HEK293T (cell line): ENCODE results near the gene GSN.

Experiments
- CTCF ChIA-PET: fragments of 350-600 bp; formaldehyde crosslinking; extraction: SDS; loops from one replicate; lab custom pipeline; 2021; ENCODE audit warnings: antibody characterized with exemption, inconsistent platforms; lab: Yijun Ruan, JAX
- POLR2A ChIA-PET: fragments of 350-600 bp; formaldehyde crosslinking; extraction: SDS; loops from one replicate; lab custom pipeline; 2020; ENCODE audit warnings: antibody characterized with exemption, inconsistent platforms; lab: Yijun Ruan, JAX
- DNase-seq: peaks from one replicate; pipeline ENCODE4 v3.0.0; 2012; ENCODE audit warnings: mixed read lengths; ENCODE audit errors: extremely low spot score
- ARNT ChIP-seq: fragments of 450-650 bp; IDR thresholded peaks from 2 replicates; pipeline ENCODE4 v1.6.1; 2017; ENCODE audit warnings: mild to moderate bottlenecking
- BHLHE40 ChIP-seq: fragments of 450-650 bp; IDR thresholded peaks from 2 replicates; pipeline ENCODE4 v1.6.1; 2016; ENCODE audit warnings: mild to moderate bottlenecking, moderate library complexity, borderline replicate concordance
- CTBP1 ChIP-seq: fragments of 450-650 bp; IDR thresholded peaks from 2 replicates; pipeline ENCODE4 v1.6.1; 2016; ENCODE audit warnings: borderline replicate concordance
- ELF4 ChIP-seq: fragments of 450-650 bp; IDR thresholded peaks from 2 replicates; pipeline ENCODE4 v1.6.1; 2017; ENCODE audit warnings: antibody characterized with exemption
- FOXA1 ChIP-seq: fragments of 450-650 bp; IDR thresholded peaks from 2 replicates; pipeline ENCODE4 v1.6.1; 2016; ENCODE audit warnings: mild to moderate bottlenecking
- FOXK2 ChIP-seq: fragments of 450-650 bp; IDR thresholded peaks from 2 replicates; pipeline ENCODE4 v1.6.1; 2016; ENCODE audit warnings: mild to moderate bottlenecking
- FOXM1 ChIP-seq: fragments of 450-650 bp; IDR thresholded peaks from 2 replicates; pipeline ENCODE4 v1.6.1; 2017; ENCODE audit warnings: mild to moderate bottlenecking, borderline replicate concordance
- HDGF ChIP-seq: fragments of 450-650 bp; IDR thresholded peaks from 2 replicates; pipeline ENCODE4 v1.6.1; 2017; ENCODE audit warnings: antibody characterized with exemption, borderline replicate concordance
- L3MBTL2 ChIP-seq: fragments of 450-650 bp; conservative IDR thresholded peaks from 2 replicates; pipeline ENCODE4 v1.6.1; 2016; ENCODE audit warnings: mild to moderate bottlenecking
- LEF1 ChIP-seq: fragments of 450-650 bp; IDR thresholded peaks from 2 replicates; pipeline ENCODE4 v1.6.1; 2017; ENCODE audit warnings: mild to moderate bottlenecking, borderline replicate concordance
- NFRKB ChIP-seq: fragments of 450-650 bp; IDR thresholded peaks from 2 replicates; pipeline ENCODE4 v1.6.1; 2016; ENCODE audit warnings: mild to moderate bottlenecking, moderate library complexity
- SP1 ChIP-seq: fragments of 450-650 bp; IDR thresholded peaks from 2 replicates; pipeline ENCODE4 v1.6.1; 2017
- SUZ12 ChIP-seq: fragments of 450-650 bp; IDR thresholded peaks from 2 replicates; pipeline ENCODE4 v1.6.1; 2016; ENCODE audit warnings: mild to moderate bottlenecking
- TARDBP ChIP-seq: fragments of 450-650 bp; IDR thresholded peaks from 2 replicates; pipeline ENCODE4 v1.6.1; 2016
- ZNF384 ChIP-seq: fragments of 450-650 bp; IDR thresholded peaks from 2 replicates; pipeline ENCODE4 v1.6.1; 2016
- TF ChIP-seq, protein P1 (sequence below): fragments of 450-650 bp; IDR thresholded peaks from 2 replicates; pipeline ENCODE4 v1.6.1; 2016

GSN gene

DNA sequence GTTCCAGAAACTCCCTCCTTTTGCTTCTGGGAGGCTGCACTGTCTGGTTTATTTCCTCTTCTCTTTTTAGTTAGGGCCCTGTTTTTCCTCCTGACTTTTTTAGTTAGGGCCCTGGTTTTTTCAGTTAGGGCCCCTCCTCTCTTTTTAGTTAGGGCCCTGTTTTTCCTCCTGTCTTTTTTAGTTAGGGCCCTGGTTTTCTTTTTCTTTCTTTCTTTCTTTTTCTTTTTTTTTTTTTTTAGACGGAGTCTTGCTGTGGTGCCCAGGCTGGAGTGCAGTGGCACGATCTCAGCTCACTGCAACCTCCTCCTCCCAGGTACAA lies 15.1 kb downstream of the GSN start:
- TF ChIP-seq TARDBP: no peak
- TF ChIP-seq L3MBTL2: no peak
- no peak for TF ChIP-seq SP1
- no peak for TF ChIP-seq BHLHE40
- TF ChIP-seq ELF4: no peak
- TF ChIP-seq NFRKB: no peak
- no peak for TF ChIP-seq FOXM1
- TF ChIP-seq ZNF384: no peak
- TF ChIP-seq SUZ12: no peak
- TF ChIP-seq, protein P1, sequence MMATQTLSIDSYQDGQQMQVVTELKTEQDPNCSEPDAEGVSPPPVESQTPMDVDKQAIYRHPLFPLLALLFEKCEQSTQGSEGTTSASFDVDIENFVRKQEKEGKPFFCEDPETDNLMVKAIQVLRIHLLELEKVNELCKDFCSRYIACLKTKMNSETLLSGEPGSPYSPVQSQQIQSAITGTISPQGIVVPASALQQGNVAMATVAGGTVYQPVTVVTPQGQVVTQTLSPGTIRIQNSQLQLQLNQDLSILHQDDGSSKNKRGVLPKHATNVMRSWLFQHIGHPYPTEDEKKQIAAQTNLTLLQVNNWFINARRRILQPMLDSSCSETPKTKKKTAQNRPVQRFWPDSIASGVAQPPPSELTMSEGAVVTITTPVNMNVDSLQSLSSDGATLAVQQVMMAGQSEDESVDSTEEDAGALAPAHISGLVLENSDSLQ: no peak
- no peak for TF ChIP-seq FOXK2
- TF ChIP-seq CTBP1: no peak
- no peak for TF ChIP-seq LEF1
- no peak for TF ChIP-seq HDGF
- no peak for TF ChIP-seq FOXA1
- no peak for TF ChIP-seq ARNT
- no peak for DNase-seq
- POLR2A ChIA-PET: no interaction called here
- CTCF ChIA-PET: no interaction called here

DNA sequence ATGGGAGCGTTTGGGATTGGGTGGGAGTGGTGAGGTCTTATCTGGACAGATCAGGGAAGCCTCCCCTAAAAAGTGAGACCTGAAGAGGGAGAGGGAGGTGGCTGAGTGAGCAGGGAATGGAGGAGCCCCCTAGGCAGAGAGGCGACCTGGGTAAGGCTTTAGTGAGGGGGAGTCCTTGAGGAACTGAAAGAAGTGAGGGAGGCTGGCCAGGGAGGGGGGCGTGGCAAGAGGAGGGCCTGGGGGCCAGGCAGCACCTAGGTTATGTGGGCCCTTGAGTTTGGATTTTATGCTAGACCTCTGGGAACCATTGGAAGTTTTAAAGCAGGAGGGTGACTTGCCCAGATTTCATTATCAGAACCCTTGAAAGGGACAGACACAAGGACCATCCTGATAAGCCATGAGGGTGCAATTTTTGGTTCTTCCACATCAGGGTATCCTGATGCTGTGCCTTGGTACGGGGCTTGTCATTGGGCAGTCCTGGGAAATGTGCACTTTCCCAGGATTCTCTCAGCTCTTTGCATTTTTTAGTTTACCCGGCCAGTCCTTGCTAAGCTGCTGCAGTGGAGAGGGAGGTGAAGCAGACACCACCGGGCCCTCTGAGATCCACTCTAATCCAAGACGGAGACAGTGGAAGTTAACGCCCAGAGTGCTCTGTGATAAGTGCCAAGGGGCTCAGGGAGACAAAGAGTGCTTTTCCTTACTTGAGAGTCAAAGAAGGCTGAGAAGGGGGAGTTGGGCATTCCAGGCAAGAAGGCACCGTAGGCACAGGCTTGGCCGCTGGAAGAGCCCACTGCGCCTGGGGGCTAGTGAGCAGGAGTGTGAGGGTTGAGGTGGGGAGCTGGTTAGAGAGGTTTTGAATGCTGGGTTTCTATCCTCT lies 16.1 kb downstream of the GSN start:
- ChIA-PET POLR2A (no interaction called here), CTCF (no interaction called here)
- TF ChIP-seq ELF4 (no peak), SUZ12 (no peak), L3MBTL2 (no peak), FOXK2 (no peak), BHLHE40 (no peak), ZNF384 (no peak), NFRKB (no peak), LEF1 (no peak)
- TF ChIP-seq, protein P1: no peak
- DNase-seq: no peak

DNA sequence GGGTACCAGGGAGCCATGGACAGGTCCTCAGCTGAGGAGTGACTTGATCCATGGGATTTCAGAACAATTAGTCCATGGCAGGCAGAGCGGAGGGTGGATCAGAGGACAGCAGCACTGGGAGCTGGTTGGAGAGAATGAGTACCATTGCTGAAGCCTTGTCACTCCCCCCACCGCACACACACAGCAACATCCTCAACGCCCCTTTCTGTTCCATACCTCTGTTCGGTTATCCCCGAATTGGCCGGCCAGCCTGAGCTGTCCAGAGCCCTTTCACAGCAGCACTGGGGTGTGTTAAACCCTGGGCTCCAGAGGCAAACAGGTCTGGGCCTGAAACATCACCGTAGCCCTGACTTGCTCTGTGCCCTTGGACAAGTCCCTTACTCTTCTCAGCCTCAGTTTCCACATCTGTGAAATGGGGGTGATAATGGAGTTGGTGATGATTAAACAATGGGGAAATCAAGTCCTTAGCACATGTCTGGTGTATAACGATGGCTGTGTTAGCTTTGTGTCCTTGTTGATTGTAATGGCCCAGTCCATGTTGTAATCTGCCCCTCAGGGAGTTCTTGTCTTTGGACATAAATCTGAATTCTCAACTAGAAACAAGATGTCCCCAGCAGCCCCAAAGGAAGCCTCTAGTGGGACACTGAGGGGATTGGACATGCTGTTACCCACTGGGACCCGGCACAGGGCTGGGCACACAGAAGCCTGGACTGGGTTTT lies 16.9 kb downstream of the GSN start:
- DNase-seq: no peak
- POLR2A ChIA-PET: interaction anchor here (2.9 kb wide), 1 partner anchor 17 kb away, joined by 14 read pairs; the partner anchor contains the start of gene GSN
- TF ChIP-seq SUZ12 (no peak), NFRKB (no peak), TARDBP (no peak)
- TF ChIP-seq, protein P1: no peak
- CTCF ChIA-PET: interaction anchor here (0.7 kb wide), 1 partner anchor 72 kb away, joined by 3 read pairs; no protein-coding TSS in a partner anchor

DNA sequence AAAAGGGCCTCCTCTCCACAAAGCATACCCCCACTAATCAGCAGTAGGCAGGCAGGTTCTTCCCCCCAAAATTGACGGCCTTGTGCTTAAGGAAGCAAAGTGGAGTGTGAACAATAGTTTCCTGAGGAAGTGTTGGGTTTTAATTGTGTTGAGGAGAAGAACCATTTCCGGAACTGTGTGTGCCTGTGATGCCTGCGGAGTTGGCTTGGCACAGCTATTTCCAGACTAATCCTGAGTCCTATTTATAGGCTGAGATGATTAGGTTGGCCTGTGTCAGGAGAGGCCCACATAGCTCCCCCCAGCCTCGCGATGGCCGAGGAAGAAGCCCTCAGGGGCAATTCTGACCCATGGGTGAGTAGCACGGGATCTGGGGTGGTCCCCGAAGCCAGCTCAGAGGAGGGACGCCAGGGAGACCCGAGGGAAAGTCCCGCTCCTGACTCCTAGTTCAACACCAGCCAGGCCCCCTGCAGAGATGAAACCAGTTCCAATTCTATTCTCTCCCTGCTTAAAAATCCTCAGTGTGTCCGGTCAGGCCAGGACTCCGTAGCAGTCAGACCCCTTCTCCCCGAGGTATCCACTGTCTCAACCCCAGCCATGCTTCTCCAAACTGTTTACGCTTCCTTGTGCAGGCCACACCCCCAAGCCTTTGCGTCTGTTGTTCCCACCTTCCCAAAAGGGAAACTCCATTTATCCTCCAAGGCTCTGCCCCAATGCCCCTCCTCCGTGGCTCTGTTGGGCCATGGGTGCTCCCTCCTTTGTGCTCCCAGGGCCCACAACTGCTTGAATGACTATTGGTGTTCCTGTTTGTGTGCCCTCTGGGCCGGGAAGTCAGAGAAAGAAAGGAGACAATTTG lies 18.1 kb downstream of the GSN start:
- POLR2A ChIA-PET: interaction anchor here (2.9 kb wide), 1 partner anchor 18 kb away, joined by 14 read pairs; the partner anchor contains the start of gene GSN
- CTCF ChIA-PET: interaction anchor here (0.6 to 1.4 kb wide), 6 partner anchors 8 to 114 kb away, joined by 3 to 12 read pairs (median 3); no protein-coding TSS in a partner anchor
- no peak for DNase-seq
- TF ChIP-seq, protein P1: no peak
- TF ChIP-seq TARDBP (no peak), FOXM1 (no peak), FOXA1 (no peak), HDGF (no peak), ELF4 (no peak), L3MBTL2 (no peak), FOXK2 (no peak), ZNF384 (no peak), SUZ12 (no peak), BHLHE40 (no peak), ARNT (no peak), LEF1 (no peak), SP1 (no peak), NFRKB (no peak), CTBP1 (no peak)
